HG02759 (cell line): Measurements from ENCODE around the gene SPOCK1.
"Not testable (repeated sequence)": the region's sequence is repeated elsewhere in the genome, so short reads cannot be mapped to it uniquely, and the experiment has no call there.

Experiments used
- ATAC-seq: cut with Tn5 transposase; IDR thresholded peaks from one replicate; pipeline ENCODE4 v1.9.1; 2021; ENCODE audit warnings: mild to moderate bottlenecking, moderate library complexity; ENCODE audit not compliant: unreplicated experiment

SPOCK1 gene

DNA sequence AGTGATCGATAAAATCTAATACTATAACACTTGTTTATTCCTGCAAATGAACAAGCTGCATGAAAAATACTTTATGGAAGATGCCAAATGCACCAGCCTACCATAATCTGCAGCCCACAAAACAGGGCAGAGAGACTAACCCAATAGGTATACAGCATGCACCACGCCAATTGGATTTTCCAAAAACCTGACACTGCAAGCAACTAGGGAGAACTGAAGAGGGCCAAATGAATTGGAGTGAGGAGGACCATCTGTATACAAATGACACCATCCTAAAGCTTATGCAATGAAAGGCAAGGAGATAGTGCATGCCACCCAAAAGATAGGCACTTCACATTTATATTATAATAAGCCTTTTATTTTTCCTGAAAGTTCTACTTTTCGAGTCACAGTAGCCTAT, 100.4 kb downstream of the SPOCK1 start:
- ATAC-seq = no peak

DNA sequence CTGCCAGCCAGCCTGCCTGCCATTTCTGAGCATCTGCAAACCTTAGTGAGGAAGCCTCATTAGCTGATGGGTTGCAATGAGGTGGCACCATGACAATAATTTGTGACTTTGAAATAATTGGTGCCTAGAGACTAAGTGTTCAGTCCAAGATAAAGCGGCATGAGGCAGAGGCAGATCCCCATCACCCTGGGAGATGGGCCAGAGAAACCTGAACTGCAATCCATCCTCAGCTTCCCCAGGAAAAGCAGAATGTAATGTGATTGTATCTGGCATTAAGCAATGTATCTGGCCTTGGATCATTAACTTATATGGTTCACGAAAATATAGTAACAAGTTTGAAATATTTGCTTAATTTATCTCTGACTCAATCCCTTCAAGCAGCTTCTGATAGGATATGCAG, 101.0 kb downstream of the SPOCK1 start:
- ATAC-seq = no peak

- no peak for ATAC-seq
Measured at GRCh38 chr5:137395011-137395755, 103.9 kb downstream of the SPOCK1 start.

DNA sequence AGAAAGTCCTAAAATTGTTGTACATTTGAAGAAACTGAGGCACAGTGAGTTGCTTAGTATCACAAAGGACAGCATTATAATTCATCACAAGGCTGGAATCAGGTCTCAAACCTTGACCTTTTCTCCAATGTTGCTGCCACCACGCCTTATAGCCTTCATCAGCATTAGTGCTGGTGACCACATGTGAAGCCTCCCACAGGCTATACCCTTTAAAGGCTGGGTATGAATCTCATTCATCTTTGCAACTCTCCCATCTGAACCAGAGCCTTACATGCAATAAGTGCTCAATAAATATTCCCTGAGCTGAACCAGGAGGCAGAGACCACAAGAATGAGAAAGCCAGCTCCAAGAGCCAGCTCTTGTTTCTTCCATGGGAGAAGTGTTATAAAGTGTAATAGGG, 104.7 kb downstream of the SPOCK1 start:
- ATAC-seq = no peak

DNA sequence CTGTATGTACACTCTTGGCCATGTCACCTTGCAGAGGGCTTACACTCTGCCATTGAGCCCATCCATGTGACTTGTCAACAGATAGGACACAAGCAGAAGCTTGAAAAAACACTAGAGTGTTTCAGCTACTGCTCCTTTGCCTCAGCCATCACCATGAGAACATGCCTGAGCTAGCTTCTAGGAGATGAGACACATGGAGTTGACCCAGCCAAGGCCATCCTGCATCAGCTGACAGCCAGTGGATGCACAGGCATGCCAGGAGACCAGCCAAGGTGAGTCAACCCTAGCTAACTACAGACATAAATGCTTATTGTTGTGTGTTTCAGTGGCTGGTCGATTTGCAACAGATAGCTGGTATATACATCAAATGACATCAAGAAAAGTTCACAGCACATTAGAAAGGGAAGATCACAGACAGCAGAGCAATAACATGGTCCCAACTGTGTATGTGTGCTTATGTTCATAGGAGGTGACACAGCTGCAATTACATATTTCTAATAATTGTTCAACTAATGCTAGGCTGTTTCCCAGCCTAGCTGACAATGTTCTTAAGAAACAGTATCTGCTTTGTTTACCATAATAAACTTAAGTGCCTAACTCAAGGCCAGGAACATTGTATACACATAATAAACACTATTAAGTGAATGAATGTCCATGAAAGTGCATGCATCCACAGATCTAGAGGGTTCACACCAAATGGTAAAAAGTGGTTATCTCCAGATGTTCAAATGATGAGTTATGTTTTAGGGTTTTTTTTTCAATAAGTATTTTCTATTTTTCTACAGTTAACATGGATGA, 105.7 kb downstream of the SPOCK1 start:
- no peak for ATAC-seq

- no peak for ATAC-seq
Measured at GRCh38 chr5:137392261-137392660, 106.9 kb downstream of the SPOCK1 start.

- ATAC-seq = not testable (repeated sequence)
Measured at GRCh38 chr5:137391044-137391443, 108.1 kb downstream of the SPOCK1 start.

DNA sequence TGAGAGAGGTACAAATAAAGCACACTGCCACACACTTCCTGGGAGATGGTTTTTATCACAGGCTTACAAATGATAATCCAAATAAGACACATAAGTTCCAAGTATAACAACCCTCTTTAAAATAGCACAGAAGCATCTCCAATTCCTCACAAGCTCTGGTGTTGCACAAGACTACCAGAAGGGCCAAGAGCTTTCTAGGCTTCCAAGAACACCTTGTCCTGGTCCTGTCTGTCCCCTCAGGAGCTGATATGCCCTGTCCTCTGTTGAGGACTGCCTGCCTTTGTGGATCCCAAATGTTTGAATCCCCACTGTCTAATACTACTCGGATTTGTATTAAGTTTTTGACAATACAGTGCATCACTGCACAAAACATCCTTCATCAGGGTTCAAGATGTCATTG, 110.1 kb downstream of the SPOCK1 start:
- ATAC-seq = no peak

DNA sequence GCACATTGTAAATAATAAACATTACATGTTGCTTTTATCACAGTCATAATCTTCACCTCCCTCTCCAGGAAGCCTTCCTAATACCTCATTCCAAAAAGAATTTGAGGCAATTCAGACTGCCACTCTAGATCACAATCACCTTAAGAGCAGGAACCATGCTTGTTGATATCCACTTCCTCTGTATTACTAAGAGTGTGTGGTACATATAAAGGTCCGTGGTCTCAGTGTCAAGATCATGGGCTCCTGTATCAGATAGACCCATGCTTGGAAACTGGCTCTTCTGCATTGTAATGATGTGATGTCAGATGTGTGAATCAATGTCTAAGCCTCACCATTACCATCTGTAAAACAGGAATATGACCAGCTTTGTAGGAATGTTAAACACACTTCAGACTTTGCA, 114.1 kb downstream of the SPOCK1 start:
- ATAC-seq = no peak

DNA sequence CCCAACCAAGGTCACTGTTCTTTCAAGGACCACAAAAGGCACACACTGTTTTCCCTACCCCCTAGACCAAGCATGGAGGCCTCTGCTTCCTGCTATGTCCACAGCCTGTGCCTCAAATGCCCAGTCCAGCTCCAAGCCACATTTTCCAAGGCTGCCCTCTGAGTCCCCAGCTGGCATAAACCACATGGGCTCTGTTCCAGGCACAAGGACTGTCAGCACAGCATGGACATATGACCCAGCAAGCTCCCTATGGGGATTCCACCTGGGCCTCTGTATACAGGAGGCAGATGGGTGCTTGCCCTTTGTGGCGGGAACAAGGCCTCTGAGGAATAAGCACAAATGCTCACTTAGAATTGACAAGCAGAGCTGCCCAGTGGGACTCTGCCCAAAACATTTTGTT, 115.2 kb downstream of the SPOCK1 start:
- no peak for ATAC-seq

- no peak for ATAC-seq
Measured at GRCh38 chr5:137381555-137381954, 117.6 kb downstream of the SPOCK1 start.

DNA sequence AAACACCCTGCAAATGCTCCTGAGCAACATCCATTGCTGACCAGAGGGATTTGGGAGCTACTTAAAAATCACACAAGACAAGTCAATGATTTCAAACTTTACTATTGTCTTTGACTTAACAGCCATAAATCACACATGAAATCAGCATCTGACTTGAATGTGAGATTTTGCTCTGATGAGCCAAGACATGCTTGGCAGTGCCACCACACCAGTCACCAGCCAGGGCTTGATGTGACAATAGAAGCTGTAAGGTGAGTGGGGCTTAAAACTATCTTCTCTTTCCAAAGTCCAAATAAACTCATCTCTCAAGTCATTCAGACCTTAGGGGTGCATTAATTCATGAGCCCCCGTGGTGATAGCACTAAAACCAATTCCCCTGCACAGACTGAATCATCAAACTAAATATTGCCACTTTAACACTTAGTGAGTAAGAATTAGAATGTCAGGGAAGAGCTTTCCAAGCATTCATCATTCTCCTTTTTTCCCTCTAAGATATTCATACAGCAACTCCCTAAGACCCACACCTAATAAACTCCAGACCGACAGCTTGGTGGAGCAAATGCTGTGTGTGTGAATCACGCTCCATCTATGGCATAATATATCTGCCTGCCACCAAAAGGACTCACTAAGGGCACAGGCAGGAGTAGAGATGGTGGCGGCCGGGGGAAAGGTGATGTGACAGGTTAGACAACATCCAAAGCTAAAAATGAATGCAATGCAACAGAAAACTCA, 119.4 kb downstream of the SPOCK1 start:
- ATAC-seq = no peak

DNA sequence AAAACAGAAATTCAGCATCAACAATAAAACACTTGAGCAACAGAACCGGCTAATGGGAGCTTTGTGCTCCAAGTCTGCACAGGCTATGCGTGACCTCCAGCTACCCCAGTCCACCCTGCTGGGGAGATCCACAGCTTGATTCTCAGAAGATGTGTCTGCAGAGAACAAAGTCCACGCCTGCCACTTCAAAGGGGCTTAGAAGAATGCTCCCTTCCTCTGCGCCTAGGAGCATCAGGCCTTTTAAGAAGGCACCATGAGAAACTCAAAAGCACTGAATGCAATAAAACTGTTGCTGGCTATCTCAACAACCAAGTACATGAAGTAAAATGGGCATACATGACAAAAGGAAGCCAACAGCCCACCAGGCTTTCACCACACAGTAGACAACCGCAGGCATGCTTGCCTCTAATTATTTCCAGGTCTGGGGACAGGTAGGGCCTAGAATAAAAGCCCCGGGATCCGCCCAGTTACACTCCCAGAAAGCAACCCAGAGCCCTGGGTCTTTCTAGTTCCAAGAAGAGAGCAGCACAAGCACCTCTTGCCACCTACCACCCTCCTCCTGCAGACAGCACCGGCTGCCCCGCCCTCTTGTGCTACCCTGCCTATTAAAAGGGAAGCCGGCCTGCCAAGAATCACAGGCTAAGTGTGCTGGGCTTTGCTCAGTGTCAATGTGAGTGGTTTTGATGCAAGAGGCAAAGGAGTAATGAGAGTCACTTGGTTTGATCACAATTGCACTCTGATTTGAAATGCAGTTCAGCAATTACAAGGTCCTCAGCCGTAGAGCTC, 123.2 kb downstream of the SPOCK1 start:
- ATAC-seq = no peak

DNA sequence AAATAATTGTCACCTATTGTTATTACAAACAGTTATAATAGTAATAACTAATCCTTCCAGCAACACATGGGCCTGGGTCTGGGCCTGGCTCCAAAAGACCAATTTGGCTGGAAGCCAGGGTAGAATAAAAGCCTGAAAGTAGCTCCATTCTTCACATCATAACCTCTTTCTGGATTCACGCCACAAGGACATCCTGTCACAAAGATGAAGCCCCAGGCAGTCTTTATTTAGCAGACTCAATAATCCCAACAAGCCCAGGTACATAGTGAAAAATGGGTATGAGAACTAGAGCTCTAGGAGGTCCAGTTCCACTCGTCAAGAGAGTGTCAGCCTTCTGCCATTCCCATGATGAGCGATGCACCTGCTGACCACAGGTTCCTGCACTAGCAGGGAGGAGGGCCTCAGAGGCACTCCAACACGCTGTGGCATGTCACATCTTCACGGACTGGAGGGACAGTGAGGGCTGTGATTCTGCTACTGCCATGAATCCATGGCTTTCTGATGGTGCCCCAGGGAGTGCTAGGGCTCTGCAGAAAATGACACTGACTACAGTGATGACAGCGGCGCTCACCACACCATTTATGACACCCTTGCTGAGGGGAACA, 124.9 kb downstream of the SPOCK1 start:
- no peak for ATAC-seq

- ATAC-seq = no peak
Measured at GRCh38 chr5:137372773-137373160, 126.4 kb downstream of the SPOCK1 start.

GRCh38 chr5:137372016-137372772, 126.9 kb downstream of the SPOCK1 start:
- no peak for ATAC-seq

DNA sequence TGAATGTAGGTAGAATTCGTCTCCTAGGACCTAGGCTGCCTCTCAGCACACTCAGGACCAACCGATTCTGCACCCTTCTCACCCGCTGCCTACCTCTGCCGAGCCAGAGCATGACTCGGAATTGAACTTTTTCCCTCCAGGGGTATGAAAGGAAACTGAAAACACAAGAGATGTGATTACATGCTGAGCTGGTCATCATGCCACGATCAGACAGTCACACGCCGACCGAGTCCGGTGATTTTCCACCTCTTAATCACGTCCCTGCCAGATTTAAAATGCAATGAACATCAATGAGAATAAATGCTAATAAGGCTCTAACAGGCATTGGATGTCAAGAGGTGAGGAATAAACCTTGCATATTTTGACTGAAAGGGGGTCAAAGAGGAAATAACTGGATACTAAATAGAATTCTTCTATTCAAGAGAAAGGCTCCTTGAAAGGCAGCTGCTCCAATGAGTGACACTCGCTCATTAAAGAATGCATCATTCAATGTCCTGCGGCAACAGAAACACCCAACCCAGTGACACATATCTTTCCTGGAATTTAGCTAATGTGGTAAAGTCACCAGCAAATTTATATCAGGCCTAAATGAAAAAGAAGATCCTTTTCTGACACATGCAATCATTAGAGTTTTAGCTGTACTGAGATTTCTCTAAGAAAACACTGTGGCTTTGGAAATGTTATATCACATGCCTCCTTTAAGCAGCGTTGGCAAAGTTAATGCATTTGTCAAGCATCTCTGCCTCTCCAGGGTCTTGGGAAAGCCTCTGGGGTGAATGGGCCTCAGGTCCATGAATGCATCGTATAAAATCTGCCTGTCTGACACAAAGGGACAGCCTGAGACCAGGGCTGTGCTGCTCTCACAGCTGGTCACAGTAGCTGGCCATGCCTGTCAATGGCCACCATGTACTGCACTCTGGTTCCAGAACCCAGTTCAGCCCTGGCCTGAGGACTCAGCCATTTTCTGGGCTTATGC, 128.7 kb downstream of the SPOCK1 start:
- ATAC-seq = no peak

- ATAC-seq = no peak
Measured at GRCh38 chr5:137368651-137369050, 130.5 kb downstream of the SPOCK1 start.

- ATAC-seq = no peak
Measured at GRCh38 chr5:137367951-137368350, 131.2 kb downstream of the SPOCK1 start.
